ENCODE results near the gene A1CF.

A1CF gene

DNA sequence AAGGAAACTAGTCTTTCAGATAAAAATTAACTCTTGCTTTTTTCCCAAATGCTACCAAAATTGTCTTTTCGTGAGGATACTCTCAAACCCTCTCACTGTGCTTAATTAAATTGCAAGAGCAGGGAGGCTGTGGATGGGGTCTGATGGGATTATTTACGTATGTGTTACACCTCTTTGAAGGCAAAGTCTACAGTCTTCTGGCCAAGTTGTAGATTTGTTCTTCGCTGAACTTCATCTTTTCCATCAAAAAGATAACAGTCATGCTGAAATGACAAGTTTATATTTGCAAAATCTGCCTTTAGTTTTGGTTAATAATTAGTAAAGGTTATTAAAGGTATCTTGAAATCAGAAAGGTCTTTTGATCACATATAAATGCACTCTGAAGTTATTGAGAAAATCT, 22.7 kb downstream of the A1CF start:
- DNase-seq (ENCODE audit: low spot score), result no peak

DNA sequence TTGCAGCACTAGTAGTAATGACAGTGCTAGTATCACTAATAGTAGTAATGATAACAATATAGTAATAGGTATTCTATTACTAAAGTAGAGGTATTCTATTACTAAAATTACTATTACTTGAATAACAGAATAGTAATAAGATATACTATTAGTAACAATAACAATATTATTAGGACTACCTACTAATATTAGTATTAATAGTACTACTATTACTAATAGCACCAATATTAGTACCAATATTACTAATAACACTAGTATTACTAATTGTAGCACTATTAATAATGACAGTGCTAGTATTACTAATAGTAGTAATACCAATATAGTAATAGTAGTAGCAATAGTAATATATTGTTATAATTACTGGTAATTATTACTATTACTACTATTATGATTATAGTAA, 24.1 kb downstream of the A1CF start:
- DNase-seq (ENCODE audit: low spot score), result no peak

DNA sequence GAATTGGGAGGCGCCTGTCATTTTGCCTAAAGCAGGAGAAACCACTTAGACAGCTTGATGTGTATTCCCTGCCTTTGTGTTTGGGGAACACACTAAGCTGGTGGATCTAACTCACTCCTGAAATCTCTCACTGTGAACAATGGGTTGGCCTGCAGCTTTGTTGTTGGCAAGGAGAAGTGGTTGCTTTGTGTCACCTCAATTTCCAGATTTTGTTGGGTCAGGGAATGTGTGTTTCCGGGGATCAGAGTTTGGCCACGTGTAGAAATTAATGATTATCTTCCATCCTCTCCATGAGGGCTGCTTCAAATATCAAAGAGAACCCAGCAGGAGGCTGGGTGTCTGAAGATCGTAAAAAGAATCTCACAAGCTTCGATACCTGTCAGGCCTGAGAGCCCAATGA, 27.8 kb downstream of the A1CF start:
- DNase-seq (ENCODE audit: low spot score), result no peak

DNA sequence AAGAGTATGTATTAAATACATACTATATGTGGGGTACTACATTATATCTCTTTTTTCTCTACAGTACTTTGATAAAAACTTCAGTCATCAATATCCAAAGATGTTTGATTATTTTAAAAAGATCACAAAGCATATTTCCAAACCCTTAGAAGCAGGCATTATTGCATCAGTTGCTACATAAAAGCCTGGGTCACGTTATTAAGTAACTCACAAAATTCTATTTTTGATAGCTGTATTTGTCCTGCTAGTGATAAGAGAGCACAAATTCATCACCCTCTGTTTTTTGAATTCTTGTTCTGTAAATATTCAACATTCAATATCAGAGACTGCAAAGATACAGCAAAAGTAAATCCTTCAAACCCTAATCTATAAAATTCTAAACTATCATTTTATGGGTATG, 30.0 kb downstream of the A1CF start:
- DNase-seq (ENCODE audit: low spot score), result no peak

DNA sequence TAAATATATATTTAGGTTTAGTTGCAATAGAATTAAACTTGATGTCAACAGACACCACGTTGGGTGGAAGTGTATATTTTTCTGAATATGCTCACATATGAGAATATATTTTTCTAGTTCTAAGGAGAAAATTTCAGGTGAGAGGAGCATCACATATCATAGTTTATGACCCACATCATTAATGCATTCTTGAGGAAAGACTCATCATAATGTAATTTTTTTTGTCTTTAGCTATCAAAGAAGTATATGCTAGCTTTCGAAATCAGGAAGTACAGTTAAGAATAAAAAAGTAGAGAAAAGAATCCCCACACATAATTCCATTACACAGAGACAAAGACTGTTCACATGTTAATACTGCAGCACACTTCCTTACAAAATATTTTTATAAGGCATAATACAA, 30.4 kb downstream of the A1CF start:
- DNase-seq (ENCODE audit: low spot score), result no peak

DNA sequence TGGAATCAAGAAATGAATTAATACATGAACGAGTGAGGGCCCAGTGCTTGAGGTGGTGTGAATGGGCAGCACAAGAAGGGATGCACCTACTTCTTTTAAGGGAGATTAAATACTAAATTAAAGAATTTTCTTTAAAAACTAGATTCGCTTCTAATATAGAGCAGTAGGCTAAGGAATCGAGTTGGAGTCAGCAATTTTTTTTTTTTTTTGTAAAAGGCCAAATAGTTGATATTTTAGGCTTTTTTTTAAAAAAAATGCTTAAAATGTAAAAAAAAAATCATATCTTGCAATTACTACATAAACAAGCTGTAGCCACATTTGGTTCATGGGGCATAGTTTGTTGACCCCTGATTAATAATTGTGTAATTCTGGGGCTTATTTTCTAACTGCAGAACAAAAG, 31.9 kb downstream of the A1CF start:
- DNase-seq (ENCODE audit: low spot score), result no peak

DNA sequence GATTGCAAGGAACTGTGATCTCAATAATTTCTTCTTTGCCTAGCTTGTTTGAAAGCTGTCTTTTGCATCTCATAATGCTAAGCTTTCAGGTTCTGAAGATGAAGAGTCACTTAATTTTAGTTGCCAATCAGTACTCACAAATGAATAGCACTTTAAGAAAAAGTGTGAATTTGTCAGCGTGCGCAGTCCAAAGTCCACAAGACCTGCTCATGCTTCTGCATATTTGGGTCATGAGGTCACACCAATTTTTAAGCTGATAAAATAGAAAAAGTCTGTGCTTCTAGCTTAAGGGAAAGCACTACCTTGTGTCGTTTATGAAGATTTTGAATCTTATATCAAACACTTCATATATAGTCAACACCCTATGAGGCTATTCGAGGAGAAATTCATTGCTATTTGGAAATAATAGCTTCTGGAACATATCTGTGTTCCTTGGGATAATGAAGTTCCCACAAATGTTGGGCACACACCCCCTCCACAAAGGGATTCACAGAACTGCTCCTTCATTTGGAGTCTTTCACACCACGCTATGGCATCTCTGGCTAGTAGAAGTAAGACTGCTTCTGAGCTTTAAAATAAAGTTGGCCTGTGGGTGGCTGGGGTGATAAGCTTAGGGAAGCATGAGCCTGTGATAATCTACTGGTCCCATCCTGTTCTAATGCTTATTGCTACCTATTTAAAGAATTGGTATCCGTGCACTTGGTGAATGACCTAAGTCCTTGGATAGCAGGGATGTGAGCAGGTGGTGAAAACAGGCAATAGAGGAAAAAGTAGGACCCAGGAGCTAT, 33.3 kb downstream of the A1CF start:
- DNase-seq (ENCODE audit: low spot score), result no peak

DNA sequence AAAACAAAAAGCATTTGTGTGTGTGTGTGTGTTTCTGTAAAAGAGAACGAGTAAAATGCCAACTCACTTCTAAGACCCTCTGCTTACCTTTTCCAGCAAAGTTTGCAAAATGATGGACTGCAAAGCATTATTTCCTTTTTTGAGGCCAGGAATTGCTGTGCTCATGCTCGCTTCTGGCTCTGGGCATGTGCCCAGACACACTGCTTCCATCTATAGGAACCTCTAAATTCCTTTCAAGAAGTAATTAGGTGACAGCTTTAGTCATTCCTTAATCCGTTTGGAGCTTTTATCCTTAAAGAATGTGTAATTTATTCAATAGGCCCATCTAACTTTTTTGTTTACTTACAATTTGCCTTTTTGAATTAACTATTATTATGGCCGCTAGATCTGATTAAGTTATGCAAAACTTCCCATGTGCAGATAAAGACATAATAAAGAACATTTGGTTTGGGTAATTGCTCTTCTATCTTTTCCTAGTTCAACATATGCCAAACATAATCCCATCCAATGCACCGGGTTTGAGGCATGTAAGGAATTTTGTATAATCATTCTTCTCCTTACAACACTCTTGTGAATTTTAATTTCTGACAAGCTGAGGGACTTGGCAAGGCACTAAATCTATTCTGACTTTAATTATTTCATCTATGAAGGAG, 34.7 kb downstream of the A1CF start:
- DNase-seq (ENCODE audit: low spot score), result no peak

DNA sequence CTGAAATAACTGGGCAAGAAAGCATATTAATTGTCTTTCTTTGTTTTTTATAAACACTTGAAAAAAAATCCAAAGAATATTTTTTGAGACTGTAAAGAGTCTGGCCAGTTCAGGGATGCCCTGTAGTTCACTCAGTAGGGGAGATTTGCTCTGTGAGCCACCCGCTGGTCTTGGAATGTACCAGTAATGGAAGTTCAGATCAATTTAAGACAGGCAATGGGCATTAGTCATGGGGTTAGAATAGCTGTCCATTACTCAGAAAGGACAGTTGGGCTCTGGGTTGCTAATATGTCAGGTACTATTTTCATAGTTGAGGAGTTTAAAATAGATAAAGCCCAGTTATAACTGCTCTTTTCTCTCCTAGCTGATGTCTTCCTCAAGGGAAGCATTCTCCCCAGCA, 38.7 kb downstream of the A1CF start:
- no peak for DNase-seq (ENCODE audit: low spot score)

DNA sequence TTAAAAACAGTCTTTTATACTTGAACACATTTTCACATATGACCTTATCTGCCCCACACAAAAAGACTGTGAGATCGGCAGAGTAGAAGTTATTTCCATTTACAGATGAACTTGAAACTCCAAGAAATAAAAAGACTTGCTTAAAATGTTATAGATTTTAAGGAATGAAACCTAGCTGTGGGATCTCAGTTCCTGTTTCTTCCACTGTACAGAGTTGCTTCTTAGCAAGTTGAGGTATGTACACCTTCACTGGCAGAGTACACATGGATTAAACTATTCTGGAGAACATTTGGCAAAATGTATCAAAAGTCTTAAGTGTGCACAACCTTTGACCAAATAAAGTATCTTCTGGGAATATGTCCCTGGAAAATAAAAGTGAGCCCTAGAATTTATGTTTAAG, 48.3 kb downstream of the A1CF start:
- no peak for DNase-seq (ENCODE audit: low spot score)

DNA sequence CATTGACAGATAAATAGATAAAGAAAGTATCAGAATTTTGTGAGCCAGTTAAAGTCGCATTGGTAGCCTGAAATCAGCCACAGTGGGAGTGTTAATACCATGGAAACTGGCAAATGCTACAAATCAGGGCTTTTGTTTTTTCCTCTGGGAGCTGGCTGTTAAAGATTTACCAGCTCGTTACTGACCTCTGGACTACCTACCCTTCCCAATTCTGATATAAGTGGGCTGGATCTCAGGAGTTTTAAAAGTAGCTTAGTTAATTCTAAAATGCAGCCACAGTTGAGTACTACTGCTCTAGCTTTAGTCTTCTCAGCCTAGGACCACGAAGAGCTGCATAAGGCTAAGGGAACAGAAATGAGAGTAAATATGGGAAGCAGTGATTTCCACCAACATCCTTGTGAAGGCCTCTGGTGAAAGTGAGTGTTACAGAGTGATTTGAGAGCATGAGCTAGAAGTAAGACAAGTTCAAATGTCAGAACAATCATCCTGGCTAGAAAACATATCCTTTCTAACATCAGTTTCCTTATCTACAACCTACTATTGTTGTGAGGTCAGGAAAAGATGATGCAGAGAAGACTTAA, 53.2 kb downstream of the A1CF start:
- no peak for DNase-seq (ENCODE audit: low spot score)

DNA sequence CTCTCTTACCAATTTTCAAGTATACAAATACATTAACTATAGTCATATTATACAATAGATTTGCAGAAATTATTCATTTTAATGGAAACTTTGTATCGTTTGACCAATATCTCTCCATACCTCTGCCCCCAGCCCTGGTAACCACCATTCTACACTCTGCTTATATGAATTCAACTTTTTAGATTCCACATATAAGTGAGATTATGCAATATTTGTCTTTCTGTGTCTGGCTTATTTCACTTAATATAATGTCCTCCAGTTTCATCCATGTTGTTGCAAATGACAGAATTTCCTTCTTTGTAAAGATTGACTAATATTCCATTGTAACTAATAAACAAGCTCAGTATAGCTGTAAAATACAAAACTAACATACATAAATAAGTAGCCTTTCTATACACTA, 55.4 kb downstream of the A1CF start:
- no peak for DNase-seq (ENCODE audit: low spot score)

DNA sequence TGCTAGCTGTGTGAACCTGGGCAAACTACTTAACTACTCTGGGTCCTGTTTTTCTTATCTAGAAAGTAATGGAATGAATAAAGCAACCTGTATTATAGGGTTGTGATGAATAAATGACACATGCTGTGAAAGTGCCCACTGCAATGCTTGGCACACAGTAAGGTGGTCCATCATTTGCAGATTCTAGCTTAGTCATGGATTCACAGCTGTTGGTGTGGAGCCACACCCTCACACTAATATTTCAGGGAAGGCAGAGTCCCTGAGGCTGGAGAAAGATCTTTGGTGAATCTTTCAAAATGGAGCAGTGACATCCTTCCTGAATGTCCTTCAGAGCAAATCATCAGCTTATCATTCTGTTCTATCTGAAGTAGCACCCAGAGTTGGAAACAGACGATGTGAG, 60.6 kb downstream of the A1CF start:
- DNase-seq (ENCODE audit: low spot score), result no peak

DNA sequence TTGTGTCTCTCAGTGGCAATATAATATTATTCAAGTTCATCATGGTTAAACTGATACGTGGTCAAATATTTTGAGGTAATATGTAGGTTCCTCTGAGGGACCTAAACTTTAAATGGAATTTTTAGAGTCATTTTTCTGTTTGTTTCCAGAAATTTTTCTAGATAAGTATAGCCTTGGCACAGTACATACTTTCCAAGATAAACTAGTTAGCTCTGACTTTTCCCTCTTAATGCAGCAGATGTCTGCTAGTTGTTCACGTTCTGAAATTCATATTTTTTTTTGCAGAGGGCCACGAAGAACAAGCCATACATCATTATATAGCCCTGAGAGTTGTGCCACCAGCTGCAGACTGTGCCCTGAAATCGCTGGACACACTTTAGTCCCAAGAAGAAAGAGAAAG, 61.6 kb downstream of the A1CF start:
- no peak for DNase-seq (ENCODE audit: low spot score)

DNA sequence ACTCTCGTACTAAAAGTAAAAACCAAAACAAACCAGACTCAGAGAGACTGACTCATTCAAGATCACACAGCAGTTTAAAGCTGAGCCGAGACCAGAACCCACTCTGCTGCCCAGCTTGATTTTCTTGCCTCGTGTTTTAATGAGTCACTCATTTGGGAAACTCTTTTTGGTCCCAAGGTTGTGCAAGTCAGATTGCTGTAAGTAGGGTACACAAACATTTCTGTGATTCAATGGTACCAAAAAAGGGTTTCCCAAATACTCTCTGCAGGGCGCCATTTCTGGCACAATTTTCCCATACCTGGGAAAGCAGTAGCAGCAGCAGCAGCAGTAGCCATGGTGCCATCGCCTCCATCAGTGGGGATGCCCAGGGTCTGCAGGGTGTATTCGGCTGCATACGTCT, 75.8 kb downstream of the A1CF start:
- DNase-seq (ENCODE audit: low spot score), result peak; percentile 32

DNA sequence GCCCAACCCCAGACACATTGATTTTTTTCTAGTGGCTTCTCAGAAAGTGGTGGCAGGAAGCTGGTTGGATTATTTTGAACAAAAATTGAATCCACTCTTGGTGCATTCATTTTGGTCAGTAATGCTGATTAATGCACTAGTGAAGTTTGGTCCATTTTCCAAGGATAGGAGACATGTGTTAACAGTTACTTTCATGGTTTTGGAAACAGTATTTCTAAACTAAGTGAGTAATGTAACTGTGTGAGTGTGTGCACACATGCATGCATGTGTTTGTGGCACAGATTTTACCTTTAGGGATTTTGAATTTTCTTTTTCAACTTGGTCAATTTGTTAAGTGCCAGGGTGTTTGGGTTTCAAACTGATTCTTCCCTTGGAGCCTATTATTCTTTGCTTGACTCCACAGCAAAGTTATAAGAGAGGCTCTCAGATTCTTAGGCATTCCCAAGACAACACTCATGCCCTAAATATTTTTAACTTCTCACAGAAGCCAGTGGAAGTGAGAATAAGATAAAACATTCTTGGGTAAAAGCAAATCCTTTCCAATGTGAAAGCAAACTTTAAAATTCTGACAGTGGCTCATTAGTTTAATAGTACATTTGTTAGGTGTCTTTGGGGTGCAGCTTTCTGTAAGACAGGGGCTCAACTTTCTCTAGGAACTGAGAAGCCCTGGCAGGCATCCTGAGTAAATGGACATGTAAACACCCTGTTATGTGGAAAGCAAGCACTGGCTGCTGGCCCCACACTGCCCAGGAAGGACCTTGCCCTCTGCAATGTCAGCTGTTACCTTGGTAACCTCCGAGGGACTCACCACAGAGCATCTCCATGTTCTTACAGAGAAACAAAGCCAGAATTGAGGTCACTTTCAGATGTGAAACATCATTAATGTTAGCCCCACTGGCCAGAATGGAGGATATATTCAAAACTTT, 77.3 kb downstream of the A1CF start:
- DNase-seq (ENCODE audit: low spot score), result peak; percentile 71

DNA sequence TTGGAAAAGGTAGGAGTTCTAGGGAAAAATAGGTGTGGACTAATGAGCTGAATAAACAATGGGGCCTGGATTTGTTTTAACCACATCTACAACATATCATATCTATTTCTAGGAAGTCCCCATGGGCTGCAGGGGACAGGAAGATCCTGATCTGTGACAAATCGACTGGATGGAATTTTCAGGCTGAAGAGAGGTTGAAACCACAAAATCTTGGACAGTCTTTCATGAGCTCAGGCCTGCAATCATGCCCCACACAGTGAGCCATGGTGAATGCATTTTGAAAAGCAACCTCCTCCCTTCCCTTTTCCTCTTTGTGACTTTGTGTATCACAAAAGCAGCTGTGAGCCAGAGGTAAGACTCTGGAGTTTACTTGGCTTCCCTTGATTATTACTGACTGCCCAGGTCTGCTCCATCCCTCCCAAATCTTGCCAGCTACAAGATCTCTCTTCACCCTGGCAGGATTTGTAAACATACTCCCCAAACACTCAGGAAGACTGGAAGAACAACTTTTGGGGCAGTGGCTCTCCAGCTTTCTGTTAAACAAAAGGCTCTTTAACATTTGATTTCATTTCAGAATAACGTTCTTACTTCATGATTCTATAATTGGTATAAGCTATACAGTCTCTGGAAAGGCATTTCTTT, 79.3 kb downstream of the A1CF start:
- DNase-seq (ENCODE audit: low spot score), result no peak

DNA sequence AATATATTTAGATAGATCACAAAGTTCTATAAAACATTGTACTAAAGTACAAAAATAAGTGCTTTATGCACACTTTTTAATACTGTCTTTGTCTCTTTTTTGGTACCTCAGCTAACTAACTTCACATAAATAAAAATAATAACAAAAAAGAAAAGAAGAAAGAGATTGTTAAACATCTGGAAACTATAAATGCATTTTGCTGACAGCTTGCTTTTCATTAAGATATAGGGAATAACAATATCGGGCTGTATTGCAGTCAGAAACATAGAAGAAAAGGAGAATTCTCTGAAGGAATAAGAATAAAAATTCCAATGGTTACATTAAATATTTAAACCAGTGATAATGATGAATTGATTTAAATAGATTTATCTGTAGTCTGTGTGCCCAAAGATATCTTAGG, 85.8 kb downstream of the A1CF start:
- DNase-seq (ENCODE audit: low spot score), result no peak

DNA sequence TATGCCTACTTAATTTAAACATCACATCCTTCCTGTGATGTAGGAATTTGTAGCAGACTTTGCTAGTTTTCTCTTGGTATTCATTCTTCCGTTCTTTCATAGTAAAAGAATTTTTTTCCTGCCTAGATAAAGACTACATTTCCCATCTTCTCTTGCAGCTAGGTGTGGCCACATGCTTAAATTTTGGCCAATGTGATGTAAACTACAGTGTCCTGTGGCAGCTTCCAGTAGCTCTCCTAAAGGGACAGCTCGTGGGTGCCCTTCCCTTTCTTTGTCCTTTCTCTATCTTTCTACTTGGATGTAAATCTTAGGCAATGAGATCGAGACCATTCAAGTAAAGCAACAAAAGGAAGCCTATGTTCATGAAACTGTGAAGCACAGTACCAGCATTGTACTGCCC, 87.1 kb downstream of the A1CF start:
- no peak for DNase-seq (ENCODE audit: low spot score)

DNA sequence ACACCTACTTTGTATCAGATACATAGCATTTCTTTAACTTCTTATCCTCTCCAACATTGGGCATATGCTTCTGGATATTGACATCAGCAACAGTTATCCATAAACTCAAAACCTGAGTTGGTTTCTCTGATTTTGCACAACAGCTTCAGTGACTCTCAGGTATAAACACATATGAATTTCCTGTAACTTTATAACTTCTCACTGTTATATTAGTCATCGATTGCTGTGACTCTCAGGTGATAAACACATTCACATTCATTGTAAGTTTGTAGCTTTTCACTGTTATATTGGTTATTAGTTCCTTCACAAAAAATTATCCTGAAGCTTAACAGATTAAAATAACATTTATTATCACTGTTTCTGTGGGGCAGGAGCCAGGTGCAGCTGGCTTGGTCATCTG, 88.7 kb downstream of the A1CF start:
- DNase-seq (ENCODE audit: low spot score), result no peak

DNA sequence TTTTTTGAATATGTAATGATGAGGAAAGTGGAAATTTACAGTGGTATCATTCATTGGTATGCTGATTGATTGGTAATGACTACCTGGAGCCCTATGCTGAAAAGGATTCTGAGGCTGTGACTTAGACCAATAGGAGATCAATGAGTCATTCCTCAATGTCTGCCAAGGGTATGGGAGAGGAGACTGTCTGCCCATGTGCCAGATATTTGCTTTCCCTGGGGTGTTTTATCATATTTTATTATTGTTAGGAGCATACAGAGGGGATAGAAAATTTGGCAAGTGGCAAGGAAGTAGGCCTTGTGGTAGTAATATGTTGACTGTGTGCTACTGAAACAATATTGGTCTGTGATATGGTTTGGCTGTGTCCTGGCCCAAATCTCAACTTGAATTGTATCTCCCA, 90.9 kb downstream of the A1CF start:
- no peak for DNase-seq (ENCODE audit: low spot score)
